Stimulated activated CD4-positive, alpha-beta T cell treated with anti-CD3 and anti-CD28 coated beads, Interleukin-2, amount 100 ng/mL, for 48 hours (primary cell): Measurements from ENCODE around the gene SELENOW.
A peak's percentile ranks its signal among the peaks of the same experiment; 100 is the strongest.
"Not testable (repeated sequence)": the region's sequence is repeated elsewhere in the genome, so short reads cannot be mapped to it uniquely, and the experiment has no call there.

Source experiments
- DNase-seq, 2 donors: peaks; one replicate each; pipeline ENCODE4 v3.0.0-alpha.2; 2020

Gene SELENOW

GRCh38 chr19:47756953-47757608, 21.4 kb upstream of the SELENOW start:
- DNase-seq: no peak

GRCh38 chr19:47757617-47758442, 20.7 kb upstream of the SELENOW start:
- no peak for DNase-seq

- no peak for DNase-seq
Observed at GRCh38 chr19:47758443-47758804, 20.1 kb upstream of the SELENOW start.

GRCh38 chr19:47760632-47760999, 17.9 kb upstream of the SELENOW start:
- DNase-seq: no peak

GRCh38 chr19:47761566-47761965, 16.9 kb upstream of the SELENOW start:
- no peak for DNase-seq

- no peak for DNase-seq
Observed at GRCh38 chr19:47762151-47762550, 16.4 kb upstream of the SELENOW start.

- no peak for DNase-seq
Observed at GRCh38 chr19:47762615-47763308, 15.7 kb upstream of the SELENOW start.

- DNase-seq: not testable (repeated sequence)
Observed at GRCh38 chr19:47764705-47765104, 13.8 kb upstream of the SELENOW start.

GRCh38 chr19:47765523-47766358, 12.8 kb upstream of the SELENOW start:
- peak; percentile 32 to 44 for DNase-seq

GRCh38 chr19:47766359-47766620, 12.2 kb upstream of the SELENOW start:
- DNase-seq: no peak

GRCh38 chr19:47766670-47767069, 11.8 kb upstream of the SELENOW start:
- DNase-seq: no peak

- no peak for DNase-seq
Observed at GRCh38 chr19:47767349-47767748, 11.2 kb upstream of the SELENOW start.

- no peak for DNase-seq
Observed at GRCh38 chr19:47768604-47769003, 9.9 kb upstream of the SELENOW start.

GRCh38 chr19:47769534-47769933, 9.0 kb upstream of the SELENOW start:
- no peak for DNase-seq

- DNase-seq: not testable (repeated sequence)
Observed at GRCh38 chr19:47771291-47771690, 7.2 kb upstream of the SELENOW start.

GRCh38 chr19:47776568-47776967, 1.9 kb upstream of the SELENOW start:
- no peak for DNase-seq

GRCh38 chr19:47777245-47778048, 1.1 kb upstream of the SELENOW start:
- not testable (repeated sequence) for DNase-seq

- no peak for DNase-seq
Observed at GRCh38 chr19:47778954-47779351, 450 bp downstream of the SELENOW start.

GRCh38 chr19:47779524-47780214, 1.2 kb downstream of the SELENOW start:
- no peak for DNase-seq

- DNase-seq: no peak
Observed at GRCh38 chr19:47780215-47780551, 1.7 kb downstream of the SELENOW start.

GRCh38 chr19:47781590-47782262, 3.2 kb downstream of the SELENOW start:
- DNase-seq: no peak
